HG03571 (cell line): ENCODE results near the gene PRSS23.
"Not testable (repeated sequence)": the region's sequence is repeated elsewhere in the genome, so short reads cannot be mapped to it uniquely, and the experiment has no call there.

Source experiments
- ATAC-seq: cut with Tn5 transposase; IDR thresholded peaks from one replicate; pipeline ENCODE4 v1.9.1; 2021; ENCODE audit not compliant: unreplicated experiment

PRSS23 gene

GRCh38 chr11:86812322-86812670 lies 12.0 kb downstream of the PRSS23 start:
- ATAC-seq: no peak

- ATAC-seq: no peak
These were observed 12.6 kb downstream of the PRSS23 start for GRCh38 chr11:86812981-86813380.

GRCh38 chr11:86814775-86815174 lies 14.4 kb downstream of the PRSS23 start:
- no peak for ATAC-seq

- ATAC-seq: no peak
These were observed 15.4 kb downstream of the PRSS23 start for GRCh38 chr11:86815726-86816125.

- no peak for ATAC-seq
These were observed 15.9 kb downstream of the PRSS23 start for GRCh38 chr11:86816251-86816726.

GRCh38 chr11:86818462-86819192 lies 18.3 kb downstream of the PRSS23 start:
- no peak for ATAC-seq

- not testable (repeated sequence) for ATAC-seq
These were observed 23.8 kb downstream of the PRSS23 start for GRCh38 chr11:86824139-86824538.

- not testable (repeated sequence) for ATAC-seq
These were observed 34.0 kb downstream of the PRSS23 start for GRCh38 chr11:86834376-86834775.

GRCh38 chr11:86844762-86845508 lies 44.6 kb downstream of the PRSS23 start:
- not testable (repeated sequence) for ATAC-seq

GRCh38 chr11:86848132-86848531 lies 47.8 kb downstream of the PRSS23 start:
- ATAC-seq: no peak

GRCh38 chr11:86849679-86850078 lies 49.3 kb downstream of the PRSS23 start:
- ATAC-seq: no peak
